Suprapubic skin (tissue), 4 donors: ENCODE results near the gene CDK4. TPM values are rescaled to one million over a fixed set of nuclear protein-coding genes. Genes with fewer than 3 reads are reported as not detected.
"Not testable (repeated sequence)": the region's sequence is repeated elsewhere in the genome, so short reads cannot be mapped to it uniquely, and the experiment has no call there.

Experiments
- DNase-seq, 2 donors: peaks; one replicate each; pipeline ENCODE4 v3.0.0-alpha.2; 2019; ENCODE audit warnings: low spot score in 2 of 2
- H3K27ac ChIP-seq: fragments of 200-600 bp; sonication (generic); one replicate; pipeline ENCODE4 v1.5.1; 2019
- H3K27me3 ChIP-seq: fragments of 200-600 bp; sonication (generic); one replicate; pipeline ENCODE4 v1.5.1; 2019
- H3K36me3 ChIP-seq: fragments of 200-600 bp; sonication (generic); one replicate; pipeline ENCODE4 v1.5.1; 2019
- H3K4me1 ChIP-seq: fragments of 200-600 bp; sonication (generic); one replicate; pipeline ENCODE4 v1.5.1; 2019
- H3K4me3 ChIP-seq: fragments of 200-600 bp; sonication (generic); one replicate; pipeline ENCODE4 v1.5.1; 2019; ENCODE audit warnings: mild to moderate bottlenecking
- H3K9me3 ChIP-seq: fragments of 200-600 bp; sonication (generic); one replicate; pipeline ENCODE4 v1.5.1; 2019
- CTCF ChIP-seq, 2 donors: fragments of 200-600 bp in 1 of 2; fragments of 450-650 bp in 1 of 2; sonication (generic) in 1 of 2; IDR thresholded peaks; one replicate each; pipeline ENCODE4 v1.5.1; 2016 to 2019; ENCODE audit warnings: antibody characterized with exemption in 2 of 2, mild to moderate bottlenecking in 1 of 2, moderate library complexity in 1 of 2
- EP300 ChIP-seq: sonication (generic); formaldehyde crosslinking; IDR thresholded peaks from one replicate; pipeline ENCODE4 v1.6.1; 2017; ENCODE audit warnings: antibody characterized with exemption
- POLR2A ChIP-seq, 2 donors: fragments of 450-650 bp; IDR thresholded peaks; one replicate each; pipeline ENCODE4 v1.6.1; 2017; ENCODE audit warnings: antibody characterized with exemption in 2 of 2, mild to moderate bottlenecking in 2 of 2, moderate library complexity in 2 of 2
- POLR2AphosphoS5 ChIP-seq, 3 donors: sonication (generic); formaldehyde crosslinking; IDR thresholded peaks; one replicate each; pipeline ENCODE4 v1.6.1; 2017; ENCODE audit warnings: antibody characterized with exemption in 3 of 3
- WGBS: methylation state at CpG from one replicate; pipeline ENCODE4 v1.1.5; 2018; 5-methylcytosine and 5-hydroxymethylcytosine counted together
- total RNA-seq, 4 donors: library from RNA; depleted of rRNA; stranded (reverse); fragments of >200 nt; gene quantifications; one replicate each; pipeline ENCODE4 v1.1.0, GENCODE V29; 2016

The CDK4 gene
- total RNA-seq, 4 donors from 2014 or later = 35.7 to 82.3 (median 47.0) TPM

DNA sequence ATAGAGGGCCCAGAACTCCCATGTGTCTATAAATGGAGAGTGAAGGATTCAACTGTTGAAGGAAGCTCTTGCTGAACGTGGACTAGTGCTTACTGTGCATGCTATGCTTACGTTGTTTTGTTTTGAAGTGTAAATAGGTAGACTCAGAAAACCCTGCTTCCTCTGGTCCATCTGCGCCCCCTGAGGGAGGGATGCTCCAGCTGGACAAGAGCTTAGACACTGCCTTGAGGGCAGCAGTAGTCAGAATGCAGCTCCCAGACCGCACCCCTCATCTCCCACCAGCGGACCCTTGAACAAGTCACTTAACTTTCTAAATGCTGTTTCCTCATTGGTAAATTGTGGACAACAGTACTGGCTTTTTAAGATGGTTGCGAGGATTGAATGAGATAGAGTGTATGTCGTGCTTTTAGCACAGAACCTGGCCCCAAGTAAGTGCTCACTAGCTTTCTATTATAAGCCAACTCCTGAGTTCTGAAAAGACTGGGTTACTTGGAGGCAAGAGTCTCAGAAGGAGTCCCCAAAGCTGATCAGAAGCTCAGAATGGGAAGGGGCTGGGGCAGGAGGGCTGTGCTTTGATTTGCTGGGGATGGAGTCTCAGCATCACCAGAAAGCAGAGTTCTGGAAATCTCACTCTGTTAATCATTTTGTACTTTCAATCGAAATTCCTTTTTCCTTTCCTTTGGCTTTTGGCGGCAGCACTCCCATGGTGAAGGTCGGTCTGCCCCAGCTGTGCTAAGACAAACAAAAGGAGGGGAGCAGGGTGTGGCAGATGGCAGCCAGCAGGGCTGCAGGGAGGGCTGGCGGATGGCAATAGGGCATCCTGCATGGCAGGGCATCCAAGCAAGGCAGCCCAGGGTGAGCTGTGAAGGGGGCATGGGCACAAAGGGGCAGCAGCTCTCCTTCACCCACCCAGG is 29.1 kb downstream of the CDK4 start:
- Histone ChIP-seq H3K4me3 (no peak overlapping the region), H3K36me3 (peaks cover 41% of the 10 kb centered on the region), H3K27me3 (no peaks in the 10 kb centered on the region), H3K27ac (no peak overlapping the region), H3K4me1 (peaks cover 25% of the 10 kb centered on the region), H3K9me3 (no peaks in the 10 kb centered on the region)
- no peak for DNase-seq
- TF ChIP-seq POLR2AphosphoS5 (IDR thresholded peaks at IDR 0.05) (no peak), CTCF (IDR thresholded peaks at IDR 0.05) (no peak), POLR2A (IDR thresholded peaks at IDR 0.05) (no peak), EP300 (no peak)
- WGBS = 56% methylated on average over 11 of the region's 11 CpGs

GRCh38 chr12:57721846-57722608 is 30.1 kb downstream of the CDK4 start:
- WGBS = 90% methylated on average over 15 of the region's 16 CpGs
- not testable (repeated sequence) for H3K27ac ChIP-seq, H3K4me3 ChIP-seq, H3K27me3 ChIP-seq, DNase-seq, H3K9me3 ChIP-seq
- Histone ChIP-seq H3K36me3 (peaks cover 51% of the 10 kb centered on the region), H3K4me1 (peaks cover 16% of the 10 kb centered on the region)

- WGBS = 82% methylated on average over 11 of the region's 11 CpGs
- H3K36me3 ChIP-seq = peaks cover 62% of the 10 kb centered on the region
Measured at GRCh38 chr12:57720606-57721595, 31.2 kb downstream of the CDK4 start.

GRCh38 chr12:57719777-57720605 is 32.1 kb downstream of the CDK4 start:
- Histone ChIP-seq H3K9me3 (no peaks in the 10 kb centered on the region), H3K36me3 (peaks cover 71% of the 10 kb centered on the region), H3K27me3 (no peaks in the 10 kb centered on the region), H3K4me3 (no peak overlapping the region), H3K4me1 (no peaks in the 10 kb centered on the region), H3K27ac (no peak overlapping the region)
- 90% methylated on average over 20 of the region's 20 CpGs for WGBS
- DNase-seq = no peak
- TF ChIP-seq POLR2A (IDR thresholded peaks at IDR 0.05) = no peak

More at GRCh38 chr12:57720606-57721595, 31.2 kb downstream of the CDK4 start:
- no peak for DNase-seq
- Histone ChIP-seq H3K4me3 (no peak overlapping the region), H3K27ac (no peak overlapping the region), H3K4me1 (peaks cover 7% of the 10 kb centered on the region), H3K9me3 (no peaks in the 10 kb centered on the region), H3K27me3 (no peaks in the 10 kb centered on the region)
- TF ChIP-seq EP300 = no peak
- no peak for TF ChIP-seq CTCF (IDR thresholded peaks at IDR 0.05)
- no peak for TF ChIP-seq POLR2A (IDR thresholded peaks at IDR 0.05)
- TF ChIP-seq POLR2AphosphoS5 (IDR thresholded peaks at IDR 0.05) = no peak

GRCh38 chr12:57718641-57719528 is 33.2 kb downstream of the CDK4 start:
- no peaks in the 10 kb centered on the region for H3K27me3 ChIP-seq
- WGBS = 96% methylated on average over 15 of the region's 15 CpGs
- DNase-seq = no peak

More at GRCh38 chr12:57718641-57719528, 33.2 kb downstream of the CDK4 start:
- no peaks in the 10 kb centered on the region for H3K9me3 ChIP-seq
- no peak overlapping the region for H3K27ac ChIP-seq
- H3K4me3 ChIP-seq = no peak overlapping the region
- no peaks in the 10 kb centered on the region for H3K4me1 ChIP-seq
- TF ChIP-seq EP300 (no peak), POLR2AphosphoS5 (IDR thresholded peaks at IDR 0.05) (no peak)
- H3K36me3 ChIP-seq = peaks cover 81% of the 10 kb centered on the region
